Renal pelvis (tissue), 4 donors: Measurements from ENCODE around the gene NT5DC3. TPM values are rescaled to one million over a fixed set of nuclear protein-coding genes. Genes with fewer than 3 reads are reported as not detected.

ENCODE experiments used
- DNase-seq: peaks from one replicate; pipeline ENCODE4 v3.0.0-alpha.2; 2013
- polyA plus RNA-seq, 3 donors: library from polyadenylated mRNA; unstranded; fragments of 120-200 nt; gene quantifications; one replicate each; pipeline ENCODE4 v1.2.1, GENCODE V29; 2013; ENCODE audit not compliant: insufficient read length in 3 of 3

Gene NT5DC3
- polyA plus RNA-seq, 3 donors = 4.1 to 8.5 (median 8.5) TPM

DNA sequence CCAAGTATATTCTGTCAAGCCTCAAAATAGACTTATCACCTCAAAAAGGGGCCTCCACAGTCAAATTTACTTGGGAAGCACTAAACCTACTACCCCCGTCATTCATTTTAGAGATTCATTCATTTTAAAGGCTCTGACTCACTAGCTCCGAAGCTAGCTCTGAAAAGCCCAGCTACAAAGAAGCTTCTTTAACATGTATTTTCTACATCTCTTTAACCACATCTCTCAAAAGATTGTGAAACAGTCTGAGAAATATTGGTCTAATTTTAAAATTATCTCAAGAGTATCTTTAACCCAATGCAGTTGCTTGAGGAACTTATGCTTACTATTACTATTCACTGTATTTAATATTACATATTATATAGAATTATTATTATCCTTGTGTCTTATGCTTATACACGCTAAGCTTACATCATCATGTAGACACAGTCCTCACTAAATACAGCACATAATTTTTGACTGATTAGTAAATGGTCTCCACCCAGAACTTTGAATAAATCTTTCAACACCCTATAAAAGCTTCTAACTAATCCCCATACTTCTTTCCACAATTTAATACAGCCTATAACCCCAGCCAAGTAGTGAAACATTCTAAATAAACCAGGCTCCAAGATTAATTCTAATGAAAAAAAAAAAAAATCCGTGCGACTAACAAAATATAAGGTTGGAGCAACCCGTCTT, 7.8 kb downstream of the NT5DC3 start:
- no peak for DNase-seq

- DNase-seq = no peak
Measured at GRCh38 chr12:103832048-103832997, 8.7 kb downstream of the NT5DC3 start.

- no peak for DNase-seq
Measured at GRCh38 chr12:103830730-103831320, 10.2 kb downstream of the NT5DC3 start.

DNA sequence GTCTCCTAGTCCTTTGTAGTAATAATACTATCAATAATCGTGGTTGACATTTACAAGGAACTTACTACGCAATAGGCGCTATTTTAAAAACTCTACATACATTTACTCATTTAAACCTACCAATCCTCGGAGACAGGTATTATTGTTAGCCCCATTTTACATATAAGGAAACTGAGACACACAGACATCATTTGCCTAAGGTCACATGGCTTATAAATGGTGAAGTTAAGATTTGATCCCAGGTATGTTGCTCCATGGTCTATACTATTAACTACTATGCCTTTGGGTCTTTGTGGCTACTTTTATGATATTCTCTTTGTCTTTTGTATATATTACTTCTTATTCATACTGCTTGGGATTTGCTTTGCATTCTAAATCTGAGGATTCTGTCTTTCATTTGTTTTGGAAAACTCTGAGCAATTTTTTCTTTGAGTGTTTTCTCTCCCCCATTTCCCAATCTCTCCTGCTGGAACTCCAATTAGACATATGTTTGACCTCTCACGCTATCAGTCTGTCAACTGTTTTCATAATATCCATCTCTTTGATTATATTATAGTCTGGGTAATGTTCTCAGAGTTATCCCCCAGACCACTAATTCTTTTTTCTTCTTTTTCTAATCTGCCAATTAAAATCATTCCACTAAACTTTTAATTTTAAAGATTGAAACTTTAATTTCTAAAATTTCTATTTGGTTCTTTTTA, 10.9 kb downstream of the NT5DC3 start:
- no peak for DNase-seq

- no peak for DNase-seq
Measured at GRCh38 chr12:103829092-103829491, 11.9 kb downstream of the NT5DC3 start.

DNA sequence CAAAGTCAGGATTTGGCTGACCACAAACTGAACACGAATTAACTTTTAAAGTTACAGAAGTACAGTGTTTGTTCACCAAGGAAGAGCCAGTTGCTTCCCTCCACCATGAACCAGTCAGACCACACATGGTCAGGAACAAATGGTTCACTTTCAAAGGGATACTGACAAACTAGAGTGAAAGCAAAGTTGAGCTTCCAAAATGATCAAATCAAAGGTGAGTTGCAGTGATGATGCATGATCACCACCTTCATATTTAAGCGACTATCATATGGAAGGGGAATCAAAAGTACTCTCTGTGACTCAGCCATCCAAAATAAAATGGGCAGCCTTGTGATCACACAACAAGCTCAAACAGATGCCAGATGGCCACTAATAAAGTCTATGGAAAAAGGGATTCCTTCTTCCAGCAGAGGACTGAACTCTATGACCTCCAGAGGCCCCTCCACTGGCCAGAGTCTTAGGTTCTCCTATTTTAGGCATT, 13.1 kb downstream of the NT5DC3 start:
- DNase-seq = no peak

- DNase-seq = no peak
Measured at GRCh38 chr12:103824845-103825244, 16.2 kb downstream of the NT5DC3 start.

GRCh38 chr12:103824290-103824689, 16.7 kb downstream of the NT5DC3 start:
- DNase-seq = no peak

DNA sequence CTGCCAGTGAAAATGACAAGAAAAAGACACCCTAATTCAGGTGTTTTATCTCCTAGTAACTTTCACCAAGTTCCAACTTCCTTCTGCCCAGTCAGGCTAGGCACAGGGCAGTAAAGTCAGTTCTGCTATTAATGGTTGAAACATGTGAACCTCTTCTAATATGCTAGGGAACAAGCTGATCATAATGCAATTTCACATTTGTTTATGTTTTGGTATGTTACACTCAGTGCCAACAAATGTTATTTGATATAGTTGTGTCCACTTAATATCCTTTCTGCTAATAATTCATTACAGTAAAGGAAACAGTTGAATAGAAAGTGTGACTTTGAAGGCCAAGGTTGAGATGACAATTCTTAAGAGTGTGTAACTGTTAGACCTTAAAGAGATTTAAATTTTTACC, 17.2 kb downstream of the NT5DC3 start:
- no peak for DNase-seq

GRCh38 chr12:103821773-103822172, 19.3 kb downstream of the NT5DC3 start:
- DNase-seq = no peak

DNA sequence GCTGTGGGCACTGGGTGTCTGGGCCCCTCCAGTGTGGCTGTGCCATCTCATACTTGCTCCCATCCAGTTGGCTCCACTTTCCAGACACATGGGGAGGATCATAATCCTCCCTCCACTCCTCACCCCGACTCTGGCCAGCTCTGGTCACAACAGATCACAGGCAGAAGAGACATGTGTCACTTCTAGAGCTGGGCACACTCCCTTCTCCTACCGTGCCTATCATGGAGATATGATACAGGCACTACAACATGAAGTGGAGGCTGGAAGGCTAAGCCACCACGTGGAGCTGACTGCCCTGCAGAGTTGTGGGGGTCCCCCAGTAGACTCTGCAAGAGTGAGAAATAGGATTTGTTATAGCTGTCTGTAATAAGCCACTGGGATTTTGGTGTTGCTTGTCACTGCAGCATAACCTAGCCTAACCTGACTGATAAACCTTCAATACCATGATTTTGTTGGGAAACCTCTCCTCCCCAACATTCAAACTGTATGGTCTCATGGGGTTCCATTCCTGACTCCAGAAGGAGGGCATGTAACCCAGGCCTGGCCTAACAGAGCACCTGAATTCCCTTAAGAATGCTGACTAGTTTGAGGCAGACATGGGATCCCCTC, 20.0 kb downstream of the NT5DC3 start:
- no peak for DNase-seq

GRCh38 chr12:103820361-103820760, 20.7 kb downstream of the NT5DC3 start:
- DNase-seq = no peak

- DNase-seq = no peak
Measured at GRCh38 chr12:103819892-103820291, 21.1 kb downstream of the NT5DC3 start.

- DNase-seq = no peak
Measured at GRCh38 chr12:103819312-103819711, 21.7 kb downstream of the NT5DC3 start.

- no peak for DNase-seq
Measured at GRCh38 chr12:103817791-103818190, 23.2 kb downstream of the NT5DC3 start.

- no peak for DNase-seq
Measured at GRCh38 chr12:103816663-103817062, 24.4 kb downstream of the NT5DC3 start.

GRCh38 chr12:103814436-103814835, 26.6 kb downstream of the NT5DC3 start:
- DNase-seq = no peak

- no peak for DNase-seq
Measured at GRCh38 chr12:103813949-103814348, 27.1 kb downstream of the NT5DC3 start.

DNA sequence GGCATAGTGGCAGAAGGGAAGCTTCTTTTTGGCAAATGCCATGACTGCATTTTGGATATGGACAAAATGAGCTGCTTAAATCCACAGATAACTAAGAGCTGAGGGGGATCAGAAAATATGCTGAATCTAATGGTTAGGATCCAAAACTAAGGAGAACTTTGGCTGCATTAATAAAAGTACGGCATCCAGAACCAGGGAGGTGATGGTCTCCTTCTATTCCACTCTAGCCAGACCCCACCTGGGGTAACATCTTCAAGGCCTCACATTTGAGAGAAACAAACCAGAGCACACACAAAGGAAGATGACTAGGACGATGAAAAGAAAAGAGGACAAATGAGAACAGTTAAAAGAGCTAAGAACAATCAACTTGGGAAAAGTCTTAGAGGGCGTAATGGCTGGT, 27.6 kb downstream of the NT5DC3 start:
- DNase-seq = no peak

- DNase-seq = no peak
Measured at GRCh38 chr12:103812789-103813188, 28.2 kb downstream of the NT5DC3 start.

GRCh38 chr12:103811791-103812190, 29.2 kb downstream of the NT5DC3 start:
- no peak for DNase-seq

GRCh38 chr12:103810111-103810510, 30.9 kb downstream of the NT5DC3 start:
- DNase-seq = no peak
